Measurements from ENCODE around the gene SLC29A1.
"Not testable (repeated sequence)": the region's sequence is repeated elsewhere in the genome, so short reads cannot be mapped to it uniquely, and the experiment has no call there.

Gene SLC29A1

GRCh38 chr6:44223319-44224028 is at the start of gene SLC29A1:
SLC29A1 (plus strand) TSS chr6:44223595; CDS start chr6:44227314, 3,719 bp downstream.
- DNase-seq (ENCODE audit: extremely low spot score, insufficient read length, low read depth) (peak; percentile 86), FAIRE-seq (no peak)

DNA sequence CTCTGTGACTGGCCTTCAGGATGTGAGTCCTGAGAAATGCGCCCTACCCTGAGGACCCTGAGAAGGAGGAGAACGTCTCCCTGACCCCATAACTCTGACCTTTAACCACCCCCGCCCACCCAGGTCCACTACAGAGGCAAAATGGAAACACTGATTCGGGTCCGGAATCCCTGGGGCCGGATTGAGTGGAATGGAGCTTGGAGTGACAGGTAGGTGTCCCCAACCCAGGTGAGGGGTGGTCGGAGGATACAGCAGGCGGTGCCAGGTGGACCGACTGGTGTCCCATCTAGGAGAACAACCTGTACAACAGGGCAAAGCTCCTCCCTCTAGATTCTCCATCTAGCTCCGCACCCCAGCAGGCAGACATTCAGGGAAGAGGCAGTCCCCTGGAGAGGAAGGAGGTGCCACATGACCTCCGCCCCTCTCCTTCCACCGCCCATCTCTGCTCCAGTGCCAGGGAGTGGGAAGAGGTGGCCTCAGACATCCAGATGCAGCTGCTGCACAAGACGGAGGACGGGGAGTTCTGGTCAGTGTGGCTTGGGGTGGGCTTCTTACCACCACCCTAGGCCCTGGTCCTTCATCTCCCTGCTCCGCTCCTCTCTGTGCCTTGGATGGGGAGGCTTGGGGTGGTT is 47.1 kb upstream of the SLC29A1 start:
- no peak for FAIRE-seq
- DNase-seq (ENCODE audit: extremely low spot score, insufficient read length, low read depth), result no peak

GRCh38 chr6:44176762-44177509 is 46.5 kb upstream of the SLC29A1 start:
- FAIRE-seq, result peak; percentile 73
- no peak for DNase-seq (ENCODE audit: extremely low spot score, insufficient read length, low read depth)

GRCh38 chr6:44177691-44178423 is 45.5 kb upstream of the SLC29A1 start:
- DNase-seq (ENCODE audit: extremely low spot score, insufficient read length, low read depth), result no peak
- FAIRE-seq, result no peak

- no peak for FAIRE-seq
- no peak for DNase-seq (ENCODE audit: extremely low spot score, insufficient read length, low read depth)
These were observed 44.8 kb upstream of the SLC29A1 start for GRCh38 chr6:44178424-44179071.

DNA sequence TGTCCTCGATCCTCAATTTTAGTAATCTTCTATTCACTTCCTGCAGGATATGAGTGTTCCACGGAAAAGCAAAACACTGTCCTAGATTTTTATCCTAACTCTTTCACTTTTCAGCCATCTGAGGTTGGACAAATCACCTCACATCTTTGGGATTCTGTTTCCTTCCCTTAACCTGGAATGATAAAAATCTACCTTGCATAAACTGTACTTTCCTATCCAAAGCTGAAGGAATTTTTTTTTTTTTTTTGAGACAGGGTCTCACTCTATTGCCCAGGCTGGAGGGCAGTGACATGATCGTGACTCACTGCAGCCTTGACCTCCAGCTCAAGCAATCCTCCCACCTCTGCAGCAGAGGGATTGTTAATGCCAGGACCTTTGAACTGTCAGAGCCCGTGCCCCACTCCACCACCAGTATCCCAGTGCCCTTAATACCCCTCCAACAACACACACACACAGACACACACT is 44.3 kb upstream of the SLC29A1 start:
- DNase-seq (ENCODE audit: extremely low spot score, insufficient read length, low read depth) (no peak), FAIRE-seq (no peak)

DNA sequence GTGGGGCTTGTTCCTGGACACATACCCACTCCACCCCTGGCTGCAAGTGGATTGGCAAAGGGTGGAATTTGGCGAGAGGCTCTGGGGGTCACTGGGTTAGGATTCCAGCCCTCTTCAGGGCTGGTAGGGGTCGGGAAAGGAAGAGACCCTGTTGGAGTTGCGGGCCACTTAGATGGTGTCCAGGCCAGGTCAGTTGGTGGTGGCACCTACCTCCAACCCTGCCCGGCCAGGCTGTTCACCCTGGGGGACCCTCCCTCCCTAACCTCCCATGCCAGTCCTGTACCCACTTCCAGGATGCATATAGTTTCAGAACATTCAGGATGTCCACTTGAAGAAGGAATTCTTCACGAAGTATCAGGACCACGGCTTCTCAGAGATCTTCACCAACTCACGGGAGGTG is 43.7 kb upstream of the SLC29A1 start:
- no peak for FAIRE-seq
- DNase-seq (ENCODE audit: extremely low spot score, insufficient read length, low read depth), result no peak

GRCh38 chr6:44180406-44180805 is 43.0 kb upstream of the SLC29A1 start:
- DNase-seq (ENCODE audit: extremely low spot score, insufficient read length, low read depth) (no peak), FAIRE-seq (no peak)

- DNase-seq (ENCODE audit: extremely low spot score, insufficient read length, low read depth), result no peak
- FAIRE-seq, result no peak
These were observed 42.5 kb upstream of the SLC29A1 start for GRCh38 chr6:44180886-44181285.

DNA sequence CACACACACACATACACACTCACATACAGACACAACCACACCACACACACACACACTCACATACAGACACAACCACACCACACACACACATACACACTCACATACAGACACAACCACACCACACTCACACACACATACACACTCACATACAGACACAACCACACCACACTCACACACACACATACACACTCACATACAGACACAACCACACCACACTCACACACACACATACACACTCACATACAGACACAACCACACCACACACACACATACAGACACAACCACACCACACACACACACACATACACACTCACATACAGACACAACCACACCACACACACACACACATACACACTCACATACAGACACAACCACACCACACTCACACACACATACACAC is 41.6 kb upstream of the SLC29A1 start:
- DNase-seq (ENCODE audit: extremely low spot score, insufficient read length, low read depth), result not testable (repeated sequence)
- FAIRE-seq, result peak; percentile 81

GRCh38 chr6:44182911-44183390 is 40.4 kb upstream of the SLC29A1 start:
- DNase-seq (ENCODE audit: extremely low spot score, insufficient read length, low read depth) (no peak), FAIRE-seq (no peak)

DNA sequence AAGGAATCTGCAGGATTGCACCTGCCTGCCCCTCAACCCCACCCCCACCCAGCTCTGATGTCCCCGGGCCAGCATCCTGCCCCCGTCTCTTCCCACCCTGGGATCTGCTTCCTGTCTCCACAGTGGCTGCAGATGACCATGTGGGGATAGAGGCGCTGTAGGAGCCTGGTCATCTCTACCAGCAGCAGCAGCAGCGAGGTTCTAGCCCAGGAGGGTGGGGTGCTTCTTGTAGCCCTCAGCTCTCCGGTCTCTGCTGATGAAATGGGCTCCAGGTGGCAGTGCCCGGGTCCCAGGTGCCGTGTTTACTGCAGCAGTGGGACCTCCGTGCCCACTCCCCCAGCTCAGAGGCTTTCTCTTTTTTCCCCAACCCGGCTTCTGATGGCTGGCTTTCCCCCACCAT is 39.6 kb upstream of the SLC29A1 start:
- DNase-seq (ENCODE audit: extremely low spot score, insufficient read length, low read depth), result no peak
- no peak for FAIRE-seq

- DNase-seq (ENCODE audit: extremely low spot score, insufficient read length, low read depth); FAIRE-seq: not testable (repeated sequence)
These were observed 38.0 kb upstream of the SLC29A1 start for GRCh38 chr6:44185356-44185755.

DNA sequence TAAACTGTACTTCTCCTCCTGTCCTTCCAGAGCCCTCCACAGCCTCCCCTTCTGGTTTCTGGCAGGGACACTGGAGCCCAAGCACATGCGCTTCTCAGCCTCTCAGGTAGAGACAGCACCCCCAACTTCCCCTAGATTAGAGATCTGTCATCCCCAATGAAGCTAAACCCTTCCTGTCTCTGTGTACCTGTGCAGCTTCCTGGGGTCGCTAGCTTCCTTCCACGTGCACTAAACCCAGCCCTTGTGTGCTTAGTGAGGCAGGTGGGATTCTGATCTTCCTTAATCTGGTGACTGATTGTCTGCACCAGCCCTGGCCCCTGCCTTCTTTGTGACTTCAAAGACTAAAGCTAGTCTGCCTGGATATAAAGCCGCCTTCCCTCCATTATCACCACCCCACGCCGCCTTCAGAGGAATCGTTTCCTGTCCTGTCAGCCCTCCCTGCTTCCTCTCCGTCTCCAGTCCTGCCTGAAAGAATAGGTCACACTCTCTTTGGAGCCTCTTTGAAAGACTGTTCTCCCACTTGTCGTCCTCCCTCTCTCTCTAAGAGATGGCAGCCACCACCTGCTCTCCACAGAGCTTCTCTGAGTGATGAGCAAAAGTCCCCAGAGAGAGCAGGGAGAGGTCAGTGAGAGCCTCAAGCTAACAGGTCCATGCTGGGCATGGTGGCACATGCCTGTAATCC is 37.3 kb upstream of the SLC29A1 start:
- DNase-seq (ENCODE audit: extremely low spot score, insufficient read length, low read depth) (no peak), FAIRE-seq (no peak)

- DNase-seq (ENCODE audit: extremely low spot score, insufficient read length, low read depth) (no peak), FAIRE-seq (no peak)
These were observed 36.8 kb upstream of the SLC29A1 start for GRCh38 chr6:44186635-44187025.

DNA sequence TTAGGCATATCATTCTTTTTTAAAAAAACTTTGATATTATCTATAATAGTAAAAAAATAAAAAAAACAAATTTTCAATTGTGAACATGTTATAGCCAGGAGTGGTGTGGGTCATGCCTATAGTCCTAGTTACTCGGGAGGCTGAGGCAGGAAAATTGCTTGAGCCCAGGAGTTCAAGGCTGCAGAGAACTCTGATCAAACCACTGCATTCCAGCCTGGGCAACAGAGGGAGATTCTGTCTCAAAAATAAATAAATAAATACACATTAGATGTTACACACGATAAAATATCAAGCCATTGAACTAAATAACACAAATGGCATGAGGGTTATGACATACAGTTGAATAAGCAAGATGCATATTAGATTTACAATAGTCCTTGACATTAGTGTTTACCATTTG is 34.6 kb upstream of the SLC29A1 start:
- no peak for DNase-seq (ENCODE audit: extremely low spot score, insufficient read length, low read depth)
- FAIRE-seq, result no peak

DNA sequence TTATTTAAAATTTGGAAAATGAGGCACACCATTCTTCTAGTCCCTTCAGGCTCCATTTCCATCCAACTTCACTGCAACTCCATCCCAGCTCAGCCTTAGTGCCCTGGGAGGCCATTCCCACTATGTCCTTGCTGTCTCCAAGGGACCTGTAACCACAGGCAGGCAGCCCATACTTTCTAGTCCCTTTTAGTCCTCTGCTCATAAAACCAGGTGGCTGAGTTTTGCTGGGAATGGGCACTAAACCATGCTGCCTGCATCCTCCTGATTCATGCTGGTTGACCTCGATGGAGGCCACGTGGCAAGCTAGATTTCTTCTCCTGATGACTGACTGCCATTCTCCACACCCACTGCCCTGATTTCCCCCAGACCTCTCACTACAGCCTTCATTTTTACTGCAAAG is 34.1 kb upstream of the SLC29A1 start:
- no peak for FAIRE-seq
- DNase-seq (ENCODE audit: extremely low spot score, insufficient read length, low read depth), result no peak

- DNase-seq (ENCODE audit: extremely low spot score, insufficient read length, low read depth) (no peak), FAIRE-seq (peak; percentile 41)
These were observed 32.7 kb upstream of the SLC29A1 start for GRCh38 chr6:44190715-44191114.

GRCh38 chr6:44192428-44193041 is 30.9 kb upstream of the SLC29A1 start:
- DNase-seq (ENCODE audit: extremely low spot score, insufficient read length, low read depth), result no peak
- FAIRE-seq, result no peak
